Measurements from ENCODE around the gene WBP1L.
"Not testable (repeated sequence)": the region's sequence is repeated elsewhere in the genome, so short reads cannot be mapped to it uniquely, and the experiment has no call there.

Gene WBP1L

GRCh38 chr10:102758933-102759262, 15.2 kb downstream of the WBP1L start:
- DNase-seq (ENCODE audit: low spot score), result not testable (repeated sequence)

GRCh38 chr10:102759497-102760210, 15.9 kb downstream of the WBP1L start:
- no peak for DNase-seq (ENCODE audit: low spot score)

GRCh38 chr10:102761981-102762380, 18.2 kb downstream of the WBP1L start:
- no peak for DNase-seq (ENCODE audit: low spot score)

- no peak for DNase-seq (ENCODE audit: low spot score)
Measured at GRCh38 chr10:102762401-102763015, 18.8 kb downstream of the WBP1L start.

- no peak for DNase-seq (ENCODE audit: low spot score)
Measured at GRCh38 chr10:102763037-102763607, 19.4 kb downstream of the WBP1L start.

- no peak for DNase-seq (ENCODE audit: low spot score)
Measured at GRCh38 chr10:102764470-102765161, 20.9 kb downstream of the WBP1L start.

- no peak for DNase-seq (ENCODE audit: low spot score)
Measured at GRCh38 chr10:102765336-102765735, 21.6 kb downstream of the WBP1L start.

- DNase-seq (ENCODE audit: low spot score), result no peak
Measured at GRCh38 chr10:102767428-102768160, 23.8 kb downstream of the WBP1L start.

- DNase-seq (ENCODE audit: low spot score), result no peak
Measured at GRCh38 chr10:102769375-102770107, 25.8 kb downstream of the WBP1L start.

GRCh38 chr10:102770108-102770482, 26.3 kb downstream of the WBP1L start:
- DNase-seq (ENCODE audit: low spot score), result no peak

- no peak for DNase-seq (ENCODE audit: low spot score)
Measured at GRCh38 chr10:102770792-102771191, 27.0 kb downstream of the WBP1L start.

GRCh38 chr10:102773320-102773719, 29.6 kb downstream of the WBP1L start:
- no peak for DNase-seq (ENCODE audit: low spot score)

GRCh38 chr10:102773986-102774385, 30.2 kb downstream of the WBP1L start:
- DNase-seq (ENCODE audit: low spot score), result peak; percentile 65

- DNase-seq (ENCODE audit: low spot score), result peak; percentile 25
Measured at GRCh38 chr10:102775201-102775934, 31.6 kb downstream of the WBP1L start.

GRCh38 chr10:102775935-102776669, 32.4 kb downstream of the WBP1L start:
- peak; percentile 83 for DNase-seq (ENCODE audit: low spot score)

- DNase-seq (ENCODE audit: low spot score), result peak; percentile 80
Measured at GRCh38 chr10:102776779-102777456, 33.2 kb downstream of the WBP1L start.

GRCh38 chr10:102777711-102778453, 34.1 kb downstream of the WBP1L start:
- no peak for DNase-seq (ENCODE audit: low spot score)

GRCh38 chr10:102778781-102779180, 35.0 kb downstream of the WBP1L start:
- no peak for DNase-seq (ENCODE audit: low spot score)
